ENCODE data around the gene SHC1. TPM values are rescaled to one million over a fixed set of nuclear protein-coding genes. Genes with fewer than 3 reads are reported as not detected.

The SHC1 gene
- total RNA-seq, 4 donors from 2014 or later = 108 to 168 (median 123) TPM

DNA sequence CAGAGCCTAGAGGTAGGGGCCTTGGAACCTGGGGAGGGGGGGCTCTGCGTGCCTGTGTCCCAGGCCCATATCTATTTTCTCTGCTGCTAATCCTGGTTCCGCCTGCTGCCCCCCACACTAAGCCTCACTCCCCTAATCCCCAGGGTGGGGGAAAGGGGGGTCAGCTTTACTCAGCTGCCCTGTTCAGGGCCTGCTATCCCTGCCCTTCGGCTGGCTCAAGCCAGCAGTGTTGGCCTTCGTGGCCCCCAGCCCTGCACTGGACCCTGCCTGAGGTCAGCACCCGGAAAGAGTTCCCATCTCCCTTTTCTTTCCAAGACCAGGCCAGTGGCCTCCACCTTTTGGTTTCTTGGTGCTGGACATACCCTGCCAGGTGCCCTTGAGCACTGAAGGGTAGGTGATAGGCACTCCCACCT lies 40.5 kb upstream of the SHC1 start:
- Histone ChIP-seq H3K27ac (peak overlapping the region; percentile 33 to 63 (median 58)), H3K4me3 (replicated peaks in 1 of 3) (no peak overlapping the region), H3K9me3 (no peaks in the 10 kb centered on the region), H3K27me3 (no peaks in the 10 kb centered on the region), H3K36me3 (peaks cover 12 to 17% of the 10 kb centered on the region in 2 donors), H3K4me1 (peaks cover 65 to 74% of the 10 kb centered on the region in 2 donors)
- no peak for TF ChIP-seq POLR2A (IDR thresholded peaks at IDR 0.05)
- TF ChIP-seq, protein P1, sequence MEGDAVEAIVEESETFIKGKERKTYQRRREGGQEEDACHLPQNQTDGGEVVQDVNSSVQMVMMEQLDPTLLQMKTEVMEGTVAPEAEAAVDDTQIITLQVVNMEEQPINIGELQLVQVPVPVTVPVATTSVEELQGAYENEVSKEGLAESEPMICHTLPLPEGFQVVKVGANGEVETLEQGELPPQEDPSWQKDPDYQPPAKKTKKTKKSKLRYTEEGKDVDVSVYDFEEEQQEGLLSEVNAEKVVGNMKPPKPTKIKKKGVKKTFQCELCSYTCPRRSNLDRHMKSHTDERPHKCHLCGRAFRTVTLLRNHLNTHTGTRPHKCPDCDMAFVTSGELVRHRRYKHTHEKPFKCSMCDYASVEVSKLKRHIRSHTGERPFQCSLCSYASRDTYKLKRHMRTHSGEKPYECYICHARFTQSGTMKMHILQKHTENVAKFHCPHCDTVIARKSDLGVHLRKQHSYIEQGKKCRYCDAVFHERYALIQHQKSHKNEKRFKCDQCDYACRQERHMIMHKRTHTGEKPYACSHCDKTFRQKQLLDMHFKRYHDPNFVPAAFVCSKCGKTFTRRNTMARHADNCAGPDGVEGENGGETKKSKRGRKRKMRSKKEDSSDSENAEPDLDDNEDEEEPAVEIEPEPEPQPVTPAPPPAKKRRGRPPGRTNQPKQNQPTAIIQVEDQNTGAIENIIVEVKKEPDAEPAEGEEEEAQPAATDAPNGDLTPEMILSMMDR (IDR thresholded peaks at IDR 0.05) = no peak
- intact Hi-C loops (cut with DNase I) = no loop called here
- no peak for DNase-seq
- 70% methylated on average over 2 to 3 of the region's 5 CpGs for WGBS, 2 donors

DNA sequence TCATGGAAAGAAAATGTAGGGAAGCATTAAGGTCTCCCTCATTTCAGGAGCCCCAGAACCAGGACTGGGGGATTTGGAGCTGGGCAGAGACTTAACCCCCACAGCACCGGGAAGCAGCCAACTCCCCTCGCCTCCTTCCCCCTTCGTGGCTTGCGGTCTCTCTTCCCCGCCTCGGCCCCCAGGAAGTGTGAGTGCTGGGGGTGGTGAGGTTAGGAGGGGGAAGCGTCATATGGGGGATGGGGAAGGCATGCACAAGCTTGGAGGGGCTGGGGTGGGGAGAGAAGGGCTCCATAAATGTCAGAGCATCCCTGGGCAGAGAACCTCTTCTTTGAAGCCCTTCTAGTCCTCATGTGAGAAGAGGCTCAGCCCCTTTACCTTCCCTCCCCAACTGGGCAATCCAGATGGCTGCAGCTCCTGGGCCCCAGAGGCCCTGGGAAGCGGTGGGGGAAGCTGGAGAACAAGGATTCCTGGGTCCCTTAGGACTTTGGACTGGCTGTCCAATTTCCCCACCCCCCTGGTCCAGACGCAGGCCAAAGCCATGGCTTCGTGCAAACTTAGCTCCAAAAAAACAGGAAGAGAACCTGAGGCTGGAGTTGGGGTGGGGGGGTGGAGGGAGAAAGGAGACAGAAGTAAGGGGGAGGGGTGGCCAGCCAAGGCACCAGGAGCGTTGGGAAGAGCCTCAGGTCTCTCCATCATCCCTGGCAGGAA lies 39.8 kb upstream of the SHC1 start:
- H3K9me3 ChIP-seq = no peaks in the 10 kb centered on the region
- TF ChIP-seq, protein P1 (IDR thresholded peaks at IDR 0.05) = no peak
- no peak for TF ChIP-seq POLR2A (IDR thresholded peaks at IDR 0.05)
- no peak overlapping the region for H3K4me3 ChIP-seq (replicated peaks in 1 of 3)
- intact Hi-C loops (cut with DNase I) = no loop called here
- peaks cover 11 to 13% of the 10 kb centered on the region in 2 donors for H3K36me3 ChIP-seq
- H3K27me3 ChIP-seq = no peaks in the 10 kb centered on the region
- peak overlapping the region in 2 of 3 donors; percentile 58 to 63 for H3K27ac ChIP-seq
- DNase-seq = no peak
- H3K4me1 ChIP-seq = peaks cover 71 to 80% of the 10 kb centered on the region in 2 donors
- 59 to 67% methylated on average over 8 to 11 of the region's 11 CpGs for WGBS, 2 donors

DNA sequence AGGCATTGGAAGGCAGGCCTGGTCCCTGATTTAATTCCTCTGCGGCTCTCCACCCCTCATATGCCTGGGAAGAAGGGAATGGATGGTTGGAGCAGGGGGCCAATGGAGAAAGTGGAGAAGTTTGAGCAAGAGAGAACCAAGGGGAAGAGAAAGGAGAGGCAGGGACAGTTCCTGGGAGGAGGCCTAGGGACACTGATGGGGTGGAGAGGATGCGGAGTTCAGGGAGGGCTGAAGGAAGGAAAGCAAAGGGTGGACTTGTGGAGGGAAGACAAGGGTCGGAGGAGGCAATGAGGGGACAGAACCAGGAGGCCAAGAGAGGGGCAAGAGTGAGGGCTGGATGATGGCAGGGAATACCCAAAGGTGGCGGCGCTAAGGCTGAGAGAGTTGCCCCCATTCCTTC lies 39.2 kb upstream of the SHC1 start:
- Histone ChIP-seq H3K27me3 (no peaks in the 10 kb centered on the region), H3K9me3 (no peaks in the 10 kb centered on the region), H3K4me1 (peaks cover 77 to 86% of the 10 kb centered on the region in 2 donors), H3K4me3 (replicated peaks in 1 of 3) (no peak overlapping the region), H3K27ac (peak overlapping the region in 2 of 3 donors; percentile 95 to 99), H3K36me3 (peaks cover 5 to 7% of the 10 kb centered on the region in 2 donors)
- no peak for DNase-seq
- WGBS, 2 donors = 89 to 90% methylated on average over 5 of the region's 5 CpGs
- intact Hi-C loops (cut with DNase I) = no loop called here
- TF ChIP-seq, protein P1 (IDR thresholded peaks at IDR 0.05) = no peak
- no peak for TF ChIP-seq POLR2A (IDR thresholded peaks at IDR 0.05)

DNA sequence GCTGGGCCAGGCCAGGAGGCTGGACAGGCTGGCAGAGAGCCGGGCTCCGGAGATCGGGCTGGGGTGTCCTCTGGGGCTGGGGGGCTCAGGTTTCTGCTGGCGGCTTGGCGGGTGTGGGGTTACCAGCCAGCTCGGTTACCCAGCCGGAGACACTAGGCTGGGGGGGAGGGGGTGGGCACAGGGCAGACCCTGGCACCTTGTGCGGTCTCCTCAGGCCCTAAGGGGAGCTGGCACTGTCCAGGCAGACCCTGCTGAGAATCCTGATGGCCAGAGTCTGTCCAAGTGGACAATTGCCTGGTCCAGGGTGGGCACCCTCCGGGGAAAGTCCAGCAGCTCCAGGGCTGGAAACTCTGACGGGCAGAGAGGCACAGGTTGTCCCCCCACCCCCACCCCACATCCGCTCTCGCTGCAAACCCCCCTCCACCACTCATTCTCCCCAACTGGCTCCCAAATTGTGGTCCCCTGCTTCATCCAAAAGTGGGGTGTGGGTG lies 38.7 kb upstream of the SHC1 start:
- Histone ChIP-seq H3K27me3 (no peaks in the 10 kb centered on the region), H3K27ac (peak overlapping the region; percentile 83 to 99 (median 95)), H3K4me1 (peaks cover 82 to 91% of the 10 kb centered on the region in 2 donors), H3K9me3 (no peaks in the 10 kb centered on the region), H3K36me3 (peaks cover under 1 to 2% of the 10 kb centered on the region in 2 donors), H3K4me3 (replicated peaks in 1 of 3) (no peak overlapping the region)
- TF ChIP-seq, protein P1 (IDR thresholded peaks at IDR 0.05) = no peak
- TF ChIP-seq POLR2A (IDR thresholded peaks at IDR 0.05) = no peak
- no peak for DNase-seq
- intact Hi-C loops (cut with DNase I) = no loop called here
- WGBS, 2 donors = 61 to 83% methylated on average over 3 to 4 of the region's 12 CpGs

All from thyroid gland (tissue), 4 donors.